ENCODE results near the gene RAB38. TPM values are rescaled to one million over a fixed set of nuclear protein-coding genes. Genes with fewer than 3 reads are reported as not detected.

RAB38 gene
- polyA plus RNA-seq, 1 donor from 2014 or later: not detected

DNA sequence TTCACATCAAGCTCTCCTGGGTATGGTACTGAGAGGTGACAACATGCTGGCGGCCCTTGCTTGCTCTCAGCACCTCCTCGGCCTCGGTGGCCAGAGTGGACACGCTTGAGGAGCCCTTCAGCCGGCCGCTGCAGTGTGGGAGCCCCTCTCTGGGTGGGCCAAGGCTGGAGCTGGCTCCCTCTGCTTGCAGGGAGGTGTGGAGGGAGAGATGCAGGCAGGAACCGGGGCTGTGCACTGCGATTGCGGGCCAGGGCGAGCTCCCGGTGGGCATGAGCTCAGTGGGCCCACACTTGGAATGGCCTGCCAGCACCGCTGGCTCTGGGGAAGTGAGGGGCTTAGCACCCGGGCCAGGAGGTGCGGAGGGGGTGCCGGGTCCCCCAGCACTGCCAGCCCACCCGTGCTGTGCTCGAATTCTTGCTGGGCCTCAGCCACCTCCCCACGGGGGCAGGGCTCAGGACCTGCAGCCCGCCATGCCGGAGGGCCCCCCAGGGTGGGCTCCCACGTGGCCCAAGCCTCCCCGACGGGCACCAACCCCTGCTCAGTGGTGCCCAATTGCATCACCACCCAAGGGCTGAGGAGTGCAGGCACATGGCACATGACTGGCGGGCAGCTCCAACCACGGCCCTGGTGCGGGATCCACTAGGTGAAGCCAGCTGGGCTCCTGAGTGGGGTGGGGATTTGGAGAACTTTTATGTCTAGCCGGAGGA lies 106.2 kb downstream of the RAB38 start:
- Histone ChIP-seq H3K36me3 (ENCODE audit: insufficient read depth, low read length) (no peaks in the 10 kb centered on the region), H3K27ac (ENCODE audit: low read length) (no peak overlapping the region), H4K20me1 (ENCODE audit: insufficient read depth) (no peaks in the 10 kb centered on the region), H3F3A (ENCODE audit: insufficient read depth, low read length, poor library complexity, severe bottlenecking) (no peaks in the 10 kb centered on the region), H3K27me3 (ENCODE audit: insufficient read depth, low read depth, low read length) (no peaks in the 10 kb centered on the region), H3K9me3 (ENCODE audit: low read length) (no peaks in the 10 kb centered on the region), H3K79me2 (replicated peaks; ENCODE audit: insufficient read depth, low read length) (no peaks in the 10 kb centered on the region), H3K4me3 (ENCODE audit: low read length) (no peak overlapping the region), H2AFZ (ENCODE audit: low read depth, low read length) (no peak overlapping the region), H3K9me2 (ENCODE audit: insufficient read depth, low read length) (no peaks in the 10 kb centered on the region), H3K4me2 (ENCODE audit: low read length) (no peak overlapping the region), H3K9ac (ENCODE audit: low read length) (no peak overlapping the region)
- TF ChIP-seq RAD21 (conservative IDR thresholded peaks at IDR 0.05): no peak
- no peak for TF ChIP-seq POLR2AphosphoS5 (IDR thresholded peaks at IDR 0.05)
- TF ChIP-seq, protein P1, sequence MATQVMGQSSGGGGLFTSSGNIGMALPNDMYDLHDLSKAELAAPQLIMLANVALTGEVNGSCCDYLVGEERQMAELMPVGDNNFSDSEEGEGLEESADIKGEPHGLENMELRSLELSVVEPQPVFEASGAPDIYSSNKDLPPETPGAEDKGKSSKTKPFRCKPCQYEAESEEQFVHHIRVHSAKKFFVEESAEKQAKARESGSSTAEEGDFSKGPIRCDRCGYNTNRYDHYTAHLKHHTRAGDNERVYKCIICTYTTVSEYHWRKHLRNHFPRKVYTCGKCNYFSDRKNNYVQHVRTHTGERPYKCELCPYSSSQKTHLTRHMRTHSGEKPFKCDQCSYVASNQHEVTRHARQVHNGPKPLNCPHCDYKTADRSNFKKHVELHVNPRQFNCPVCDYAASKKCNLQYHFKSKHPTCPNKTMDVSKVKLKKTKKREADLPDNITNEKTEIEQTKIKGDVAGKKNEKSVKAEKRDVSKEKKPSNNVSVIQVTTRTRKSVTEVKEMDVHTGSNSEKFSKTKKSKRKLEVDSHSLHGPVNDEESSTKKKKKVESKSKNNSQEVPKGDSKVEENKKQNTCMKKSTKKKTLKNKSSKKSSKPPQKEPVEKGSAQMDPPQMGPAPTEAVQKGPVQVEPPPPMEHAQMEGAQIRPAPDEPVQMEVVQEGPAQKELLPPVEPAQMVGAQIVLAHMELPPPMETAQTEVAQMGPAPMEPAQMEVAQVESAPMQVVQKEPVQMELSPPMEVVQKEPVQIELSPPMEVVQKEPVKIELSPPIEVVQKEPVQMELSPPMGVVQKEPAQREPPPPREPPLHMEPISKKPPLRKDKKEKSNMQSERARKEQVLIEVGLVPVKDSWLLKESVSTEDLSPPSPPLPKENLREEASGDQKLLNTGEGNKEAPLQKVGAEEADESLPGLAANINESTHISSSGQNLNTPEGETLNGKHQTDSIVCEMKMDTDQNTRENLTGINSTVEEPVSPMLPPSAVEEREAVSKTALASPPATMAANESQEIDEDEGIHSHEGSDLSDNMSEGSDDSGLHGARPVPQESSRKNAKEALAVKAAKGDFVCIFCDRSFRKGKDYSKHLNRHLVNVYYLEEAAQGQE (IDR thresholded peaks at IDR 0.05; ENCODE audit: borderline replicate concordance): no peak
- no peak for TF ChIP-seq TAF1 (IDR thresholded peaks at IDR 0.05; ENCODE audit: low read depth)
- no peak for TF ChIP-seq EP300 (conservative IDR thresholded peaks at IDR 0.05; ENCODE audit: poor library complexity, severe bottlenecking)
- TF ChIP-seq EZH2 (IDR thresholded peaks at IDR 0.05; ENCODE audit: borderline replicate concordance, insufficient read depth, low read length, poor library complexity, severe bottlenecking): no peak

DNA sequence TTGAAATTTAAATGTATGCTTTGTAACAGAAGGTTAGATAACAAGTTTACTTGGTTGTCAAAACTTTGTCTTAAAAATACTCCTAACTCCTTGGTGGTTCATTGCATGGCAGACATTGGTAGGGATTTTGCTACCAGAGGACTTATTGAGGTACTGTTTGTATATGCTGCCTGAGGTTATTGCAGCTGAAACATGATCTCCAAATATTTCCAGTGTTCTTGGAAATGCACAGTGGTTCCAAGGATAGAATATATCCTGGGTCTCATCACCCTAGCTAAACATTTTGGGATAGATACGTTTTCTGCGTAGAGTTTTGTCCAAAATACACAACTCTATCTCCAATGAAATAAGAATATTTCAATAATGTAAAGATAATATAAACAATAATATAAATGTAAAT lies 109.2 kb downstream of the RAB38 start:
- no peaks in the 10 kb centered on the region for H3K79me2 ChIP-seq (replicated peaks; ENCODE audit: insufficient read depth, low read length)
- H3K9me2 ChIP-seq (ENCODE audit: insufficient read depth, low read length): no peaks in the 10 kb centered on the region
- no peak overlapping the region for H2AFZ ChIP-seq (ENCODE audit: low read depth, low read length)
- TF ChIP-seq SMC3 (conservative IDR thresholded peaks at IDR 0.05; ENCODE audit: poor library complexity): no peak
- H3K9ac ChIP-seq (ENCODE audit: low read length): no peak overlapping the region
- no peaks in the 10 kb centered on the region for H3K27me3 ChIP-seq (ENCODE audit: insufficient read depth, low read depth, low read length)
- no peaks in the 10 kb centered on the region for H3K9me3 ChIP-seq (ENCODE audit: low read length)
- H4K20me1 ChIP-seq (ENCODE audit: insufficient read depth): no peaks in the 10 kb centered on the region
- no peaks in the 10 kb centered on the region for H3F3A ChIP-seq (ENCODE audit: insufficient read depth, low read length, poor library complexity, severe bottlenecking)
- no peaks in the 10 kb centered on the region for H3K36me3 ChIP-seq (ENCODE audit: insufficient read depth, low read length)
- no peak overlapping the region for H3K4me3 ChIP-seq (ENCODE audit: low read length)
- no peak overlapping the region for H3K27ac ChIP-seq (ENCODE audit: low read length)
- H3K4me2 ChIP-seq (ENCODE audit: low read length): no peak overlapping the region

DNA sequence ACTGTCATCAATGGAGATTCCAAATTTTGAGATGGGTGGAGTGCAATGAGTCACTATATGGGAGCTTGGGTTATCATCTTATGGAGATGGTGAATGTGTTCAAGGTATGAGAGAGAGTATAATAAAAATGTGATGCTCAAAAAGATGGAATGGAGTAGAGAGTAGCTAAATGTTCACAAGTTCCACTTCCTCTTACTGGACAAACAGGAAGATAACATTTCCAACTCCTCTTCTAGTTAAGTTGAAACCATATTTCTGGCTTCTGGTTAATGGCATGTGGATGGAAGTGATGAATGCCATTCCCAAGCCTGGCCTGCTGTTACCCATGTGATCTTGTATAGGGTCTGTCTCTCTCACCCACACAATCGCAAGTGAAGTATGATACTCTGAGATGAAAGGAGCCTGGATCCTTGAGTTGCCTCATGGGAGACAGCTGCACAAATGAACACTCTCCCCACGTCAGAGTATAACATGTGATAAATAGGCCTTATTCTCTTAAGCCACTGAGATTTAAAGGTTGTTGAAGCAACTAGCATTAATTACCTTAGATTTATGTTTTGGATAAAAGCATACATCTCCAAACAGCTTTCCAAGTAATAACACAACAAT lies 111.0 kb downstream of the RAB38 start:
- Histone ChIP-seq H3K4me2 (ENCODE audit: low read length) (no peak overlapping the region), H3K36me3 (ENCODE audit: insufficient read depth, low read length) (no peaks in the 10 kb centered on the region), H3K9me2 (ENCODE audit: insufficient read depth, low read length) (no peaks in the 10 kb centered on the region), H2AFZ (ENCODE audit: low read depth, low read length) (no peak overlapping the region), H3K27me3 (ENCODE audit: insufficient read depth, low read depth, low read length) (no peaks in the 10 kb centered on the region), H3K4me3 (ENCODE audit: low read length) (no peak overlapping the region), H3K9me3 (ENCODE audit: low read length) (no peaks in the 10 kb centered on the region), H3K9ac (ENCODE audit: low read length) (no peak overlapping the region), H3K79me2 (replicated peaks; ENCODE audit: insufficient read depth, low read length) (no peaks in the 10 kb centered on the region), H4K20me1 (ENCODE audit: insufficient read depth) (no peaks in the 10 kb centered on the region), H3F3A (ENCODE audit: insufficient read depth, low read length, poor library complexity, severe bottlenecking) (no peaks in the 10 kb centered on the region), H3K27ac (ENCODE audit: low read length) (no peak overlapping the region)
- TF ChIP-seq, protein P2, sequence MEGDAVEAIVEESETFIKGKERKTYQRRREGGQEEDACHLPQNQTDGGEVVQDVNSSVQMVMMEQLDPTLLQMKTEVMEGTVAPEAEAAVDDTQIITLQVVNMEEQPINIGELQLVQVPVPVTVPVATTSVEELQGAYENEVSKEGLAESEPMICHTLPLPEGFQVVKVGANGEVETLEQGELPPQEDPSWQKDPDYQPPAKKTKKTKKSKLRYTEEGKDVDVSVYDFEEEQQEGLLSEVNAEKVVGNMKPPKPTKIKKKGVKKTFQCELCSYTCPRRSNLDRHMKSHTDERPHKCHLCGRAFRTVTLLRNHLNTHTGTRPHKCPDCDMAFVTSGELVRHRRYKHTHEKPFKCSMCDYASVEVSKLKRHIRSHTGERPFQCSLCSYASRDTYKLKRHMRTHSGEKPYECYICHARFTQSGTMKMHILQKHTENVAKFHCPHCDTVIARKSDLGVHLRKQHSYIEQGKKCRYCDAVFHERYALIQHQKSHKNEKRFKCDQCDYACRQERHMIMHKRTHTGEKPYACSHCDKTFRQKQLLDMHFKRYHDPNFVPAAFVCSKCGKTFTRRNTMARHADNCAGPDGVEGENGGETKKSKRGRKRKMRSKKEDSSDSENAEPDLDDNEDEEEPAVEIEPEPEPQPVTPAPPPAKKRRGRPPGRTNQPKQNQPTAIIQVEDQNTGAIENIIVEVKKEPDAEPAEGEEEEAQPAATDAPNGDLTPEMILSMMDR (IDR thresholded peaks at IDR 0.05; ENCODE audit: poor library complexity, severe bottlenecking): no peak
- no peak for TF ChIP-seq SMC3 (conservative IDR thresholded peaks at IDR 0.05; ENCODE audit: poor library complexity)
- TF ChIP-seq POLR2AphosphoS5 (IDR thresholded peaks at IDR 0.05): no peak
- TF ChIP-seq EP300 (conservative IDR thresholded peaks at IDR 0.05; ENCODE audit: poor library complexity, severe bottlenecking): no peak
- TF ChIP-seq MXI1 (conservative IDR thresholded peaks at IDR 0.05; ENCODE audit: poor library complexity, severe bottlenecking): no peak
- TF ChIP-seq, protein P1 (IDR thresholded peaks at IDR 0.05; ENCODE audit: borderline replicate concordance): no peak
- TF ChIP-seq EZH2 (IDR thresholded peaks at IDR 0.05; ENCODE audit: borderline replicate concordance, insufficient read depth, low read length, poor library complexity, severe bottlenecking): no peak
- no peak for TF ChIP-seq TAF1 (IDR thresholded peaks at IDR 0.05; ENCODE audit: low read depth)
- TF ChIP-seq RAD21 (conservative IDR thresholded peaks at IDR 0.05): no peak

Measured in neural cell (in vitro differentiated cells).